ENCODE measurements around the gene C20orf202. TPM values are rescaled to one million over a fixed set of nuclear protein-coding genes. Genes with fewer than 3 reads are reported as not detected.

The C20orf202 gene
- total RNA-seq, 1 donor from 2014 or later: not detected

DNA sequence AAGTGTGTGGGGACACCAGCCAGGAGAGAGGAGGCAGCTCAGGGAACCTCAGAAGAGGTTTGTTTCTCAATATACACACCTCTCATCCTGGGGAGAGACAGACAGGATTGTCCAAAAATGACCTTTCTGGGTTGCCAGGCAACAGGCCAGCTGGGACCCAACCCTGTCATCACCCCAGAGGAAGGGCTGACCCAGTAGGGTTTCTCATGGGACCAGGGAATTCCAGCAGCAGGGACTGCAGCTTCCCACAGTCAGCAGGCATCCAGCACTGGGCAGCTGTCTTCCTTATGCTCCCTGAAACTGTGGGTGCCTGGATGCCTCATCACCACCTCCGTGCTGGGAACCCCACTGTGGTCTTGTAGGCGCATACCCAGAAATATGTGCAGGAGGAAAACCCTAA is 1.3 kb downstream of the C20orf202 start:
- Mint-ChIP-seq H3K4me3 (ENCODE audit: unreplicated experiment) (no peak overlapping the region), H3K9me3 (ENCODE audit: unreplicated experiment) (no peaks in the 10 kb centered on the region)

DNA sequence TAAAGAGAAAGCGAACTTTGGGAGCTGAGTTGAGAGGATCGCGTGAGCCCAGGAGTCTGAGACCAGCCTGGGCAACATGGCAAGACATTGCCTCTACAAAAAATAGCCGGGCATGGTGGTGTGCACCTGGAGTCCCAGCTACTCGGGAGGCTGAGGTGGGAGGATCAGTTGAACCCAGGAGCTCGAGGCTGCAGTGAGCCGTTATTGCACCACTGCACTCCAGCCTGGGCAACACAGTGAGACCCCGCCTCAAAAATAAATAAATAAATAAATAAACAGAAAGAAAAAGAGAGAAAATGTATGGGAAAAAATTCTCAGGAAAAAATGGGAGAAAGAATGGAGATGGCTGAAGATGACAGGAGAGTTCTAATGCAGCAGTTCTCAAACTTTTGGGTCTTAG is 2.5 kb downstream of the C20orf202 start:
- peak; percentile 59 for DNase-seq (ENCODE audit: extremely low spot score, unreplicated experiment)
- Mint-ChIP-seq H3K27me3 (ENCODE audit: unreplicated experiment) (peaks cover 40% of the 10 kb centered on the region), H3K9me3 (ENCODE audit: unreplicated experiment) (no peaks in the 10 kb centered on the region), H3K4me3 (ENCODE audit: unreplicated experiment) (no peak overlapping the region), H3K27ac (ENCODE audit: unreplicated experiment) (no peak overlapping the region), H3K4me1 (ENCODE audit: unreplicated experiment) (no peaks in the 10 kb centered on the region), H3K36me3 (ENCODE audit: unreplicated experiment) (no peaks in the 10 kb centered on the region)
- TF ChIP-seq, protein P1, sequence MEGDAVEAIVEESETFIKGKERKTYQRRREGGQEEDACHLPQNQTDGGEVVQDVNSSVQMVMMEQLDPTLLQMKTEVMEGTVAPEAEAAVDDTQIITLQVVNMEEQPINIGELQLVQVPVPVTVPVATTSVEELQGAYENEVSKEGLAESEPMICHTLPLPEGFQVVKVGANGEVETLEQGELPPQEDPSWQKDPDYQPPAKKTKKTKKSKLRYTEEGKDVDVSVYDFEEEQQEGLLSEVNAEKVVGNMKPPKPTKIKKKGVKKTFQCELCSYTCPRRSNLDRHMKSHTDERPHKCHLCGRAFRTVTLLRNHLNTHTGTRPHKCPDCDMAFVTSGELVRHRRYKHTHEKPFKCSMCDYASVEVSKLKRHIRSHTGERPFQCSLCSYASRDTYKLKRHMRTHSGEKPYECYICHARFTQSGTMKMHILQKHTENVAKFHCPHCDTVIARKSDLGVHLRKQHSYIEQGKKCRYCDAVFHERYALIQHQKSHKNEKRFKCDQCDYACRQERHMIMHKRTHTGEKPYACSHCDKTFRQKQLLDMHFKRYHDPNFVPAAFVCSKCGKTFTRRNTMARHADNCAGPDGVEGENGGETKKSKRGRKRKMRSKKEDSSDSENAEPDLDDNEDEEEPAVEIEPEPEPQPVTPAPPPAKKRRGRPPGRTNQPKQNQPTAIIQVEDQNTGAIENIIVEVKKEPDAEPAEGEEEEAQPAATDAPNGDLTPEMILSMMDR (IDR thresholded peaks at IDR 0.05): no peak

More for the DNA sequence above, 1.3 kb downstream of the C20orf202 start:
- Mint-ChIP-seq H3K27me3 (ENCODE audit: unreplicated experiment) (peaks cover 36% of the 10 kb centered on the region), H3K4me1 (ENCODE audit: unreplicated experiment) (no peaks in the 10 kb centered on the region), H3K27ac (ENCODE audit: unreplicated experiment) (no peak overlapping the region), H3K36me3 (ENCODE audit: unreplicated experiment) (no peaks in the 10 kb centered on the region)
- peak; percentile 69 for DNase-seq (ENCODE audit: extremely low spot score, unreplicated experiment)
- TF ChIP-seq, protein P1 (IDR thresholded peaks at IDR 0.05): no peak

DNA sequence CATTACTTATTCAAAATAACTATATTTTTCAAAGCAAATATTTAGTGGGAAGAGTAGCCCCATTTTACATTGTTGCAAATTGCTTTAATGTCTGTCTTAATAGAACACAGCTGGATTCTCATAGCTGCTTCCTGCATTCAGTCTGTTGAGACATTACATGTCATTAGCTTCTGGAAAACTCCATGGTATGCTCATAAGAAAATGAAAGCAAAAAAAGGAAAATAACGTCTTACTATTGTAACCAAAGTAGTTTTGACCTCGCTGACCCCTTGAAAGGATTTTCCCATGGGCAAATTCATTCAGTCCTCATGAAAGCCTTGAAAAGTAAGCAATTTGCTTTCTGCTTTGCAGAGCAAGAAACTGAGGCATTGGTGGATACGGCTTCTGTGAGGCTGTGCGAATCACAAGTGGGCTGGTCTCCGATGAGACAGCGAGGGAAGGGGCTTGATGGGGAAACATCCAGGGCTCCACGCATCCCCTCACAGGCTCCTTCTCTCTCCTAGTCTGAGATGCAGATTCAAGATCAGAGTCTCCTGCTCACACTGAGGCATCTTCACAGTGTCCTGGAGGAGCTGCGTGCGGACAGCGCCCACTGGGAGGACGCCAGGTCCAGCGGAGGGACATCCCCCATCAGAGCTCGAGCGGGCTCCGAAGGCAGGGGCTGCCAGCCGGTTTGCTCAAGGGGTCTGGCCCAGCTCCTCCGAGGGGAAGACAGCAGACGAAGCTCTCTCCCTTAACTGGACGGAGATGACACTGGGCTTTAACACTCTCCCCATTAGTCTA is 3.3 kb downstream of the C20orf202 start:
- H3K36me3 Mint-ChIP-seq (ENCODE audit: unreplicated experiment): no peaks in the 10 kb centered on the region
- no peaks in the 10 kb centered on the region for H3K9me3 Mint-ChIP-seq (ENCODE audit: unreplicated experiment)
- H3K4me1 Mint-ChIP-seq (ENCODE audit: unreplicated experiment): no peaks in the 10 kb centered on the region
- peaks cover 41% of the 10 kb centered on the region for H3K27me3 Mint-ChIP-seq (ENCODE audit: unreplicated experiment)
- no peak overlapping the region for H3K27ac Mint-ChIP-seq (ENCODE audit: unreplicated experiment)
- TF ChIP-seq, protein P1 (IDR thresholded peaks at IDR 0.05): no peak
- peak; percentile 76 for DNase-seq (ENCODE audit: extremely low spot score, unreplicated experiment)
- no peak overlapping the region for H3K4me3 Mint-ChIP-seq (ENCODE audit: unreplicated experiment)

DNA sequence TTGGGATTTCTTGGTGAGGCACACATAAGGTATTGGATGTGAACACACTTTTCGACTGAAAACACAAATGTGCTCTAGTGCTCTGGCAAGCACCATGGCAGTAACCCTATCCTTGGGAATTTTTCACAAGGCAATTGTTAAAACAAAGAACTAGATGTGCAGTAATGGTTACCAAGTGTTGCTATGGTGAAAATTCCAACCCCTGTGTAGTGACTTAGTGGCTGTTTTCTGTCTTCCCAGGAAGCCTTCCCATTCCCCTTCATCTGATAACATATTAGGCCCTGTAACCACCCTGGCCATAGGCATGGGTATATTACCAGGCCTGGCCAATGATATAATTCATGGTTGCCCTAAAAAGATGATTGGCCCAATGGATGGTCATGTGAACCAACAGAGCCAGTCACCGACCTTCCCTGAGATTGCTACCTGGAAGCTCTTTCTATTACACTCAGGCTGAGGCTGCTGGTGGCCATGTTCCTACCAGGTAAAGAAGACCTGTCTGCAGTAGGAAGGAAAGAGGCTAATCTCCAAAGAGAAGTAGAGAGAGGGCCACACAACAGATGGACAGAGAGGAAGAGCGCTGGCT is 4.1 kb downstream of the C20orf202 start:
- Mint-ChIP-seq H3K9me3 (ENCODE audit: unreplicated experiment) (no peaks in the 10 kb centered on the region), H3K4me1 (ENCODE audit: unreplicated experiment) (no peaks in the 10 kb centered on the region), H3K36me3 (ENCODE audit: unreplicated experiment) (no peaks in the 10 kb centered on the region), H3K27me3 (ENCODE audit: unreplicated experiment) (peaks cover 44% of the 10 kb centered on the region), H3K27ac (ENCODE audit: unreplicated experiment) (no peak overlapping the region), H3K4me3 (ENCODE audit: unreplicated experiment) (no peak overlapping the region)
- TF ChIP-seq, protein P1 (IDR thresholded peaks at IDR 0.05): no peak
- DNase-seq (ENCODE audit: extremely low spot score, unreplicated experiment): no peak

Data from osteocyte (in vitro differentiated cells).